GM12878 (cell line): ENCODE results near the gene CYSRT1. TPM values are rescaled to one million over a fixed set of nuclear protein-coding genes. Genes with fewer than 3 reads are reported as not detected.
A peak's percentile ranks its signal among the peaks of the same experiment; 100 is the strongest.

Experiments used
- ATAC-seq: fragments of 200-7000 bp; cut with Tn5 transposase; 3 replicates; pipeline ENCODE4 v1.9.1; 2020; ENCODE audit warnings: mild to moderate bottlenecking, moderate library complexity
- BruUV-seq: library from RNA; stranded (reverse); fragments of 400-500 nt; replicated peaks from 2 replicates; lab custom pipeline; 2021; lab: Mats Ljungman, UMichigan
- CTCF ChIA-PET: fragments of 300-600 bp; sonication (Branson Sonifier 250); formaldehyde crosslinking; extraction: SDS; loops from one replicate; lab custom pipeline; 2021; ENCODE audit warnings: inconsistent platforms; lab: Yijun Ruan, JAX
- POLR2A ChIA-PET: fragments of 350-600 bp; formaldehyde crosslinking; extraction: SDS; loops from one replicate; lab custom pipeline; 2021; ENCODE audit warnings: inconsistent platforms; lab: Charles Lee
- RAD21 ChIA-PET: fragments of 300-600 bp; sonication (Branson Sonifier 250); formaldehyde crosslinking; loops from one replicate; lab custom pipeline; 2023; ENCODE audit warnings: antibody characterized with exemption; ENCODE audit not compliant: unreplicated experiment; lab: Charles Lee
- SMC1A ChIA-PET: fragments of 300-600 bp; sonication (Branson Sonifier 250); formaldehyde crosslinking; loops from one replicate; lab custom pipeline; 2023; ENCODE audit not compliant: unreplicated experiment, uncharacterized antibody; lab: Charles Lee
- DNase-seq: peaks from one replicate; pipeline ENCODE4 v3.0.0-alpha.2; 2011; ENCODE audit warnings: low read depth, low spot score
- FAIRE-seq: peaks from 3 replicates; lab custom pipeline; 2011; peaks lifted over from hg19 to GRCh38; lab: Jason Lieb, UNC
- H2AFZ ChIP-seq: 2 replicates; pipeline ENCODE4 v1.6.0; 2011; ENCODE audit warnings: low read depth, low read length, control low read depth; ENCODE audit not compliant: control insufficient read depth
- H3K27ac ChIP-seq: 2 replicates; pipeline ENCODE4 v1.5.1; 2011; ENCODE audit warnings: control low read depth; ENCODE audit not compliant: control insufficient read depth, insufficient read depth
- H3K27me3 ChIP-seq, 2 experiments: replicated peaks in 1 of 2; 2 replicates each; pipeline versions ENCODE4 v1.6.0 to v1.6.1; 2011; ENCODE audit warnings: low read length in 1 of 2; ENCODE audit not compliant: control insufficient read depth in 2 of 2, insufficient read depth in 2 of 2
- H3K36me3 ChIP-seq, 2 experiments: 2 replicates each; pipeline ENCODE4 v1.5.1; 2011; ENCODE audit warnings: low read length in 1 of 2; ENCODE audit not compliant: control insufficient read depth in 2 of 2, insufficient read depth in 2 of 2
- H3K4me1 ChIP-seq: 2 replicates; pipeline ENCODE4 v1.6.1; 2011; ENCODE audit warnings: mild to moderate bottlenecking, low read length, moderate library complexity, mixed read lengths; ENCODE audit not compliant: control insufficient read depth, insufficient read depth
- H3K4me2 ChIP-seq: 2 replicates; pipeline ENCODE4 v1.6.0; 2011; ENCODE audit warnings: control low read depth; ENCODE audit not compliant: control insufficient read depth, insufficient read depth
- H3K4me3 ChIP-seq: fragments of 200-600 bp; sonication (generic); 2 replicates; pipeline ENCODE4 v1.5.1; 2016
- H3K79me2 ChIP-seq: 2 replicates; pipeline ENCODE4 v1.6.0; 2011; ENCODE audit warnings: low read length; ENCODE audit not compliant: control insufficient read depth, insufficient read depth
- H3K9ac ChIP-seq: 2 replicates; pipeline ENCODE4 v1.8.0; 2011; ENCODE audit warnings: low read length, control low read depth, mixed read lengths; ENCODE audit not compliant: control insufficient read depth, insufficient read depth
- H3K9me3 ChIP-seq: replicated peaks from 3 replicates; pipeline ENCODE4 v1.5.1; 2011; ENCODE audit warnings: mild to moderate bottlenecking, low read length; ENCODE audit not compliant: control insufficient read depth, insufficient read depth
- H4K20me1 ChIP-seq: 2 replicates; pipeline ENCODE4 v1.6.0; 2011; ENCODE audit not compliant: control insufficient read depth, insufficient read depth
- ATF2 ChIP-seq: IDR thresholded peaks from 2 replicates; pipeline ENCODE4 v1.6.1; 2012; ENCODE audit warnings: low read length, inconsistent platforms
- BCL11A ChIP-seq: IDR thresholded peaks from 2 replicates; pipeline ENCODE4 v1.6.1; 2011; ENCODE audit warnings: low read depth, low read length
- ESRRA ChIP-seq: IDR thresholded peaks from 2 replicates; pipeline ENCODE4 v1.6.1; 2012; ENCODE audit warnings: mild to moderate bottlenecking, low read length, improper control_type of control experiment
- FOXK2 ChIP-seq: fragments of 450-650 bp; IDR thresholded peaks from 2 replicates; pipeline ENCODE4 v1.6.1; 2017; ENCODE audit warnings: mild to moderate bottlenecking, moderate library complexity
- IKZF1 ChIP-seq: fragments of 450-650 bp; conservative IDR thresholded peaks from 2 replicates; pipeline ENCODE4 v1.6.1; 2017; ENCODE audit warnings: antibody characterized with exemption, mild to moderate bottlenecking
- IKZF2 ChIP-seq, 2 experiments: fragments of 450-650 bp; IDR thresholded peaks; 2 replicates each; pipeline ENCODE4 v1.6.1; 2017; ENCODE audit warnings: mild to moderate bottlenecking in 2 of 2, moderate library complexity in 2 of 2
- NR2F1 ChIP-seq: fragments of 450-650 bp; conservative IDR thresholded peaks from 2 replicates; pipeline ENCODE4 v1.6.1; 2017; ENCODE audit warnings: mild to moderate bottlenecking
- PML ChIP-seq: IDR thresholded peaks from 2 replicates; pipeline ENCODE4 v1.6.1; 2012; ENCODE audit warnings: low read length, inconsistent platforms
- RB1 ChIP-seq: fragments of 450-650 bp; formaldehyde crosslinking; IDR thresholded peaks from 2 replicates; pipeline ENCODE4 v1.6.1; 2017; ENCODE audit warnings: mild to moderate bottlenecking, borderline replicate concordance
- REST ChIP-seq: IDR thresholded peaks from 2 replicates; pipeline ENCODE4 v1.6.1; 2012; ENCODE audit warnings: mild to moderate bottlenecking, low read depth, low read length
- RFX5 ChIP-seq: IDR thresholded peaks from 2 replicates; pipeline ENCODE4 v1.6.1; 2011; ENCODE audit warnings: low read depth, low read length, improper control_type of control experiment
- SMAD1 ChIP-seq: fragments of 450-650 bp; IDR thresholded peaks from 2 replicates; pipeline ENCODE4 v1.6.1; 2018; ENCODE audit warnings: mild to moderate bottlenecking, low read depth; ENCODE audit not compliant: partially characterized antibody
- SMARCA5 ChIP-seq: fragments of 450-650 bp; IDR thresholded peaks from 2 replicates; pipeline ENCODE4 v1.6.1; 2017; ENCODE audit warnings: mild to moderate bottlenecking
- SREBF1 ChIP-seq: IDR thresholded peaks from 2 replicates; pipeline ENCODE4 v1.6.1; 2012; ENCODE audit warnings: mild to moderate bottlenecking, low read length
- SREBF2 ChIP-seq: IDR thresholded peaks from 2 replicates; pipeline ENCODE4 v1.6.1; 2012; ENCODE audit warnings: mild to moderate bottlenecking, low read length
- TCF12 ChIP-seq: IDR thresholded peaks from 2 replicates; pipeline ENCODE4 v1.6.1; 2011; ENCODE audit warnings: low read depth, mild to moderate bottlenecking, low read length
- YY1 ChIP-seq: IDR thresholded peaks from 2 replicates; pipeline ENCODE4 v1.6.1; 2011; ENCODE audit warnings: low read depth, mild to moderate bottlenecking, low read length
- WGBS: methylation state at CpG from one replicate; pipeline ENCODE4 v1.1.6; 2016; ENCODE audit warnings: low lambda C conversion rate; ENCODE audit not compliant: insufficient replicate concordance, insufficient coverage; ENCODE audit errors: missing lambda C conversion rate; 5-methylcytosine and 5-hydroxymethylcytosine counted together
- in situ Hi-C: fragments of 300-500 bp; cut with MboI; formaldehyde crosslinking; loops from 9 replicates; pipeline ENCODE4 v1.14.3; 2018; ENCODE audit warnings: mixed read lengths
- intact Hi-C: fragments of 100-400 bp; cut with micrococcal nuclease; formaldehyde crosslinking; loops from one replicate; pipeline ENCODE4 v1.14.2; 2022; ENCODE audit not compliant: unreplicated experiment
- polyA plus RNA-seq, 11 experiments: library from polyadenylated mRNA; depleted of rRNA in 4 of 11; unstranded in 6 of 11; stranded (reverse) in 5 of 11; fragments of >200 nt; fragmentation: Nextera tagmentation in 4 of 11; fragmentation: Illumina TruSeq in 1 of 11; extraction: Ambion mirVana in 4 of 11; extraction: Trizol in 1 of 11; gene quantifications; 1 replicate in 1 of 11; 2 replicates in 10 of 11; pipeline versions ENCODE4 v1.2.1 to v1.2.3, GENCODE V29; 2011 to 2016; ENCODE audit warnings: inconsistent platforms in 2 of 11, missing spikeins in 2 of 11, low read depth in 1 of 11
- total RNA-seq, 4 experiments: library from RNA; depleted of rRNA in 3 of 4; stranded (reverse); fragments of >200 nt in 3 of 4; fragmentation: Illumina TruSeq in 1 of 4; extraction: Trizol in 1 of 4; gene quantifications; 2 replicates each; pipeline versions ENCODE4 v1.2.1 to v1.2.3, GENCODE V29; 2013 to 2021
- TF ChIP-seq, protein P1 (sequence below): IDR thresholded peaks from 2 replicates; pipeline ENCODE4 v1.6.1; 2012; ENCODE audit warnings: low read depth, low read length, improper control_type of control experiment

The CYSRT1 gene
- total and polyA plus RNA-seq, 10 of the 15 experiments (the other 5 are each of a cell fraction or from before 2014, with no cell fraction given): 0.24 to 3.6 (median 0.97) TPM; not detected in 1

DNA sequence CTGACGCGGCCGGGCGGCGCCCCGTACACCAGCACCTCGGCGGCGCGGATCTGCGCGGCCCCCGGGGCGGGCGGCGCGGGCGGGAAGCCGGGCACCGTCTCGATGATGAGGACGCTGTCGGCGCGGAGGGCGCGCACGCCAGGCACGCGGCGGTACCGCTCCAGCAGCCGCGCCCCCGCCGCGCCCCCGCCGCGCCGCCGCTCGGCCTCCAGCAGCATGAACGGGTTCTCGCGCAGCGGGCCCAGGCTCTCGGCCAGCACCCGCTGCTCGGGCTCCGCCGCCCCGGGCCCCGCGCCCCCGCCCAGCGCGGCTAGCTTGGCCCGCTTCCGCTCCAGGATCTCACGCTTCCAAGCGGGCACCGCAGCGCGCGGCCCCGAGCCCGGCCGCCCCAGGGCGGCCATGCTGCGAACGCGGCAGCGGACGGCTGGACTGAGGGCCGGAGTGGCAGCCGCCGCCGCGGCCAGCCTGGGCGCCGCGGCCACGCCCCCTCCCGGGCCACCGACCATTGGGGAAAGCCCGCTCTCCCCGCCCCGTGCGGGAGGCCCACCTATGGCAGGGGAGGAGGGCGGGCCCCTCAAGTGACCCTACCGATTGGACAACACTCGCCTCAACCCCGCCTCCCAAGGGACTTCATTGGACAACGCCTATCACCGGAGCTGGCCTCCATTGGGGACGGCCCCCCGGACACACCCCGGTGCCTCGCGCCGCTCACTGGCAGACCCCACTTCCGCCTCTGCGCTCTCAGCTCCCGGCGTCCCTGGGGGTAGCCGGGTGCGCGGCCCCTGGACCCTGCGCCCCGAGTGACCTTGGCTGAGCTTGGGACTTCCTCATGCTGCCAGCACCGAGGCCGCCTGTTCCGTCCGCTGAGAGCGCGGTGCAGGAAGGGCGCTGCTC lies 24.4 kb upstream of the CYSRT1 start, which contains the start of gene TPRN:
TPRN (minus strand) TSS at position 431 of the 894 bp plus-strand sequence; CDS start at position 401, 30 bp downstream.
- FAIRE-seq: peak; percentile 99
- Histone ChIP-seq H3K27ac (peak within 1 kb of the TSS; percentile 62), H4K20me1 (no peaks in the 10 kb centered on the region), H3K4me3 (peak within 1 kb of the TSS; percentile 77), H3K9ac (peak within 1 kb of the TSS; percentile 78), H3K79me2 (peaks cover 26% of the 10 kb centered on the region), H3K4me1 (peaks cover 32% of the 10 kb centered on the region), H3K36me3 (no peaks in the 10 kb centered on the region), H2AFZ (peak within 1 kb of the TSS; percentile 74), H3K4me2 (peak within 1 kb of the TSS; percentile 86), H3K9me3 (no peaks in the 10 kb centered on the region), H3K27me3 (no peaks in the 10 kb centered on the region)
- DNase-seq: peak; percentile 95
- CTCF ChIA-PET: interaction anchor here (0.6 to 1.9 kb wide), 7 partner anchors 12 to 76 kb away, joined by 3 to 11 read pairs (median 4); partner anchors contain the start of genes ANAPC2 and SSNA1
- SMC1A ChIA-PET: interaction anchor here (1.0 to 4.6 kb wide), 5 partner anchors 11 to 253 kb away, joined by 3 to 18 read pairs (median 4); partner anchors contain the start of genes CYSRT1 and RNF208
- ATAC-seq: peak; percentile 96
- in situ Hi-C loops (no loop called here), intact Hi-C loops (loop anchor here (2.0 kb wide), 2 partner anchors 22 to 78 kb away; partner anchors contain the start of gene RNF208)
- WGBS: under 1% methylated on average over 78 of the region's 118 CpGs
- RAD21 ChIA-PET: interaction anchor here (0.7 to 1.5 kb wide), 9 partner anchors 12 to 112 kb away, joined by 3 to 9 read pairs (median 4); partner anchors contain the start of genes ANAPC2, RNF208, SSNA1 and TUBB4B
- POLR2A ChIA-PET: interaction anchor here (0.5 to 8.0 kb wide), 18 partner anchors 11 to 225 kb away, joined by 3 to 68 read pairs (median 5); partner anchors contain the start of genes CYSRT1, MAN1B1, RNF208 and SAPCD2
- no TSS peak for BruUV-seq
- TF ChIP-seq REST (no peak), BCL11A (no peak), NR2F1 (peak; percentile 88), TCF12 (0 out of 2 replicates have a peak, but pooled peaks have one; percentile 44), SREBF2 (no peak), FOXK2 (no peak), YY1 (peak; percentile 92), SMARCA5 (peak; percentile 71; the same call in 1 of the 2 replicates), IKZF1 (peak; percentile 60), IKZF2 (IDR thresholded peaks at IDR 0.05) (no peak), RB1 (no peak), ATF2 (no peak), SMAD1 (no peak), RFX5 (0 out of 2 replicates have a peak, but pooled peaks have one; percentile 68), PML (peak; percentile 45; the same call in 1 of the 2 replicates), SREBF1 (no peak), ESRRA (peak; percentile 94)
- TF ChIP-seq, protein P1, sequence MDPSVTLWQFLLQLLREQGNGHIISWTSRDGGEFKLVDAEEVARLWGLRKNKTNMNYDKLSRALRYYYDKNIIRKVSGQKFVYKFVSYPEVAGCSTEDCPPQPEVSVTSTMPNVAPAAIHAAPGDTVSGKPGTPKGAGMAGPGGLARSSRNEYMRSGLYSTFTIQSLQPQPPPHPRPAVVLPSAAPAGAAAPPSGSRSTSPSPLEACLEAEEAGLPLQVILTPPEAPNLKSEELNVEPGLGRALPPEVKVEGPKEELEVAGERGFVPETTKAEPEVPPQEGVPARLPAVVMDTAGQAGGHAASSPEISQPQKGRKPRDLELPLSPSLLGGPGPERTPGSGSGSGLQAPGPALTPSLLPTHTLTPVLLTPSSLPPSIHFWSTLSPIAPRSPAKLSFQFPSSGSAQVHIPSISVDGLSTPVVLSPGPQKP: no peak
